Endometrial microvascular endothelial cells (primary cell): ENCODE measurements around the gene ACVR1. TPM values are rescaled to one million over a fixed set of nuclear protein-coding genes. Genes with fewer than 3 reads are reported as not detected.
"Not testable (repeated sequence)": the region's sequence is repeated elsewhere in the genome, so short reads cannot be mapped to it uniquely, and the experiment has no call there.

ENCODE experiments used
- in situ Hi-C: cut with HindIII; loops from 2 replicates; pipeline ENCODE4 v1.10.0; 2017; ENCODE audit warnings: low sequenced_read_pairs, low pct_unique_long_range_greater_than_20kb; ENCODE audit errors: inconsistent ontology term
- total RNA-seq: library from RNA; depleted of rRNA; stranded (reverse); fragments of >200 nt; gene quantifications from one replicate; pipeline ENCODE4 v1.2.3, GENCODE V29; 2015; ENCODE audit errors: inconsistent ontology term

ACVR1 gene
- total RNA-seq, 1 donor from 2014 or later = 21.8 TPM

DNA sequence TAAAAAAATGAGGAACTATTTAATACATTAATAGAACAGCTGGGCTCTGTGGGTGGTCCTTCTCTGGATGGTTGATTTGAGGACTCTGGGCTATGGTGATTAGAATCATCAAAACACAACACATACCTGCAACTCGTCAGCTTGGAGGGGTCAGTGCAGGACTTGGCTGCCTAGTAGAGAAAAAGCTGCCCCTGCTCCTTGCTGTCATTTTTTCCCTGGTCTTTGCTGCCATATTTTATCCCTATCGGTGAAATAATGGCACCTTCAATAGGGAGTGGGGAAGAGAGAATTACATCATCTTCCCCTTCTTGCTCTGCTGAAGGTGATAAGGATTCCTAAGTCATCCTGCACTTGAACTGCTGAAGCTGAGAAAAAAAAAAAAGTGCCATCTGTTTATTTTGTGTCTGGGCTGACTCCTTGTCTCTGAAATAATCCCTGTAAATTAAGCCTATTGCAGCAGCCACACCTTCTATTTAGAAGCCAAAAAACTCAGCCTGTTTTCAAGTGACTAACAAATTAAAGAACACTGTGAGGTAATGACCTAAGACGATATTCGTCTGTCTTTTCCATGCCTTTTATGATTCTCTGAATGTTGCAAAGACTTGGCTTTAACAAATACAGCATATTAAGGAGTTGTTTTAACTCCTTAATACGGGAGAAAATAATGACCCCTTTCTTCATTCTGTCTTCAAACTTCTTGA lies 89.3 kb downstream of the ACVR1 start:
- in situ Hi-C loops = no loop called here

DNA sequence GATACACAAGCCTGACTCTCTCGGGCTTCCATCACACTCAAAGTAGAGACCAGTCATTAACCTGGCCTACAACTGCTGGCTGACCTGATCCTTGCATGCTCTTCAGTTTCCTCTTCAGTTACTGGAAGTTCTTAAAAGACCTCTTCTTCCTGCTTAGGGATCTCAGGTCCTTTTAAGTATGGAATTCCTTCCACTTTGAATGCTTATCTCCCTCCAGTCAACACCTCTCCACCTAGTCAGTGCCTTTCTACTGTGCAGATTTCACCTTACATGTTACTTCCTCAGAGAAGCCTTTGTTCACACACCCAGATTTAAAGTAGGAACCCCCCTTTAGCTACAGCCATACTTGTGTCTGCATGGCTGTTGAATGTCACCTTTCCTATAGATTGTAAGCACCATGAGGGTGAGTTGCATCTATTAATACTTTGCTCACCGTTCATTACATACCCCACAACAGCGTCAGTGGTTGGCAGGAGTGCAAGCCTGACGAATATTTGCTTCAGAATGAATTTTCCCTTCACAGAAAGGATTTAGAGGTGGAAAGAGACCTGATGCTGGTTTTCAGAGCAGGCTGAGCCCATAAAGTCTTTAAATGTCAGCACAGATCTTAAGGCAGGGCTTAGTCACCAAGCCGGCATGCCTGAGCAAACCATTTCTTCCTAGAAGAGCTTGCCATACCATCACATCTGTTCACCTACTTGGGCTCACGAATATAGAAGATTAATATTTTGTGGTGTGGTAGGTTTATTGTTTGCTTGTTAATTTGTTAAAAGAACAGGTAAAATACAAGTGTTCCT lies 90.1 kb downstream of the ACVR1 start:
- in situ Hi-C loops = no loop called here

GRCh38 chr2:157785200-157785599 lies 90.9 kb downstream of the ACVR1 start:
- in situ Hi-C loops = no loop called here

DNA sequence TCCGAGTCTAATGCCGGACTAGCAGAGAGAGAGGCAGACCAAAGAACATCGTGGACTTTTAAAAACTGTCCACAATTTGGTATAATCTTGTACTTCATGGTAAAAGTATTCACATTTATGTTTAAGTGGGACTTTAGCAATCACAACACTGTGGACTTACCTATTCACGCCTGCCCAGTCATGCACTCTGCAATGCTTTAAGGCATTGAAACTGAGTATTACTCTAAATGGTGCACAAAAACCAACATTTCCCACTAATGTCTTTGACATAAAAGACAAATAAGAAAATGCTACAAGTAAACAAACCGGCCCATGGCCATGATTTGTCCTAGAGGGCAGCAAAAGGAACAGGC lies 91.3 kb downstream of the ACVR1 start:
- in situ Hi-C loops = no loop called here

DNA sequence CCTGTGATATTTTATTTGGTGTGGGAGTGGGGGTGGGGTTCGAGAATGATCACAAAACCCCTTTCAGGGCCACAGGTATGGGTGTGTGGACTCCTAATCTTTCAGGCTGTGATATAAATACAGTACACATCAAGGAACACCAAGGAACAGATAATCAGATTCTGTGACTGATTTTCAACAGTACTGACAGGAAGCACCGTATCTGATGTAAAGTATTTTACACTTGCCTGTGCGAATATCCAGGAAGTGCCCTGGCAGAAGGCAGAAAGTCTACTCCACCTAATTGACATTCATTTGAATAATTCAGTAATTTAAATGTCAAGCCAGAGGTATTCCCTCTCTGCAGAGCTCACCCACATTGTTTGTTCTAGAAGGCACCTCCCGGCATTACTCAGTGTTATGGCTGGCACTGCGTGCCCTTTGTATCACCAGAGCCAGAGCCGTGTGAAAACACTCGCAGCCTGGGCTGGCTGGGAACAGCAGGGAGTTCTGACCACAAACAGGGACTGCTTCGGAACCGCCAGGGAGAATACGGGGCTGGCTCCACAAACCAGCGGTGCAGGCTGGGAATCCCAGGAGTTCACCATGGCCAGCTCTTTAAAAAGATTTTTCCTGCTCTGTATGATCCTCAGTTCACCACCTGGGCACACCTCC lies 91.8 kb downstream of the ACVR1 start:
- in situ Hi-C loops = no loop called here

- in situ Hi-C loops = no loop called here
These were observed 92.9 kb downstream of the ACVR1 start for GRCh38 chr2:157783245-157783644.

GRCh38 chr2:157782057-157782845 lies 93.9 kb downstream of the ACVR1 start:
- in situ Hi-C loops = no loop called here

GRCh38 chr2:157780211-157780610 lies 95.9 kb downstream of the ACVR1 start:
- in situ Hi-C loops = no loop called here

DNA sequence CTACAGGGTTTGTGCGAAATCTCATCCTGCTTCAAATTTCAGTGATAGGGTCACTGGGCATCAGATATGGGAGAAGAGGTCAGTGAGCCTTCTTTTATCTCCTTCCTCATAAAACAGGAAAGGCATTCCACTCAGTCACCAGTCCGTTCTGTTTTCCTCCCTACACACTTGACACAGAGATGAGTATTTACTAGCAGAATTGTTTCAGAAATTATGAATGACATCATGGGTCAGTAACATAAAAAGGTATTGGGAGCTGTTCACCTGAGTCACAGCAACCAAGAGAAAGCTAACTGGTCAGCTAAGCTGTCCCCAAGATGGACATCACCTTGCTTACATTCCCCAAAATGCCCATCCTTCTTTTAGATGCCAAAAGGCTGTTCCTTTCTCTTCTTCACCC lies 96.3 kb downstream of the ACVR1 start:
- in situ Hi-C loops = loop anchor here (5.0 kb wide), 1 partner anchor 98 kb away; the partner anchor contains the start of gene ACVR1

DNA sequence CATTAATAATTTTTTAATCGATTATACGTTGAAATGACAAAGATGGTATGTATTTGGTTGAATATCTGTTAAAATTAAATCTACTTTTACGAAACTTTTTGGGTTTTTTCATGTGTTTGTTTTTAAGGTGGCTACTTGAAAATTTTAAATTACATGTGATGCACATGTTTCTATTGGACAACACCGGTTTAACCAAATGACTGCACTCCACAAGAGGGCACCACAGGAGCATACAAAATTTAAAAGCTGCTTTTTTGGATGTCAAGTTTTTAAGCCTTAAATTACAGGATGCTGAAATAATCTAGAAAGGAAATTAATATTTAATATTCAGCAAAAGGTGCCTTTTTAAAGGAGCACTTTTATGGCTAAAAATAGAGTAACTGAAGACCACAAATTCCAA lies 98.7 kb downstream of the ACVR1 start:
- in situ Hi-C loops = loop anchor here (5.0 kb wide), 1 partner anchor 100 kb away; the partner anchor contains the start of gene ACVR1

- in situ Hi-C loops = no loop called here
These were observed 104.9 kb downstream of the ACVR1 start for GRCh38 chr2:157771234-157771633.

DNA sequence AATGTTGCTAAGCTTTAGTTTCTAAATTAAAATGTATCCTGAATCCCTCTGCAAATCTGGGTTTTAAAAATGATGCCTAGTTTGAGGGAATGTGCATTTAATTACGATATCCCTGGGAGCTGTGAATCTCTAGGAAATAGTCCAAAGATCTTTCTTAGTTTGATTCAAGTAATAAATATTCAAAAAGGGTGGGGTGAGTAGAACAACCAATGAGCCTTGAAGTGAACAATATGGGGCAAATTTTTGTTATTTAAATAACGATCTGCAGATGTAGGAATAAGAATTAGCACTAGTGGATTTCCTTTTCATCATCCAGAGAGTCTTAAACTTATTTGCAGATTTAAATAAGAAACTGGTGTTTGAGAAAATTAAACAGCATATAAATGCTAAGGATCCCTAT lies 106.3 kb downstream of the ACVR1 start:
- in situ Hi-C loops = no loop called here

GRCh38 chr2:157764386-157764785 lies 111.7 kb downstream of the ACVR1 start:
- in situ Hi-C loops = no loop called here

- in situ Hi-C loops = no loop called here
These were observed 114.6 kb downstream of the ACVR1 start for GRCh38 chr2:157761520-157761919.

GRCh38 chr2:157760949-157761348 lies 115.2 kb downstream of the ACVR1 start:
- in situ Hi-C loops = no loop called here

GRCh38 chr2:157759855-157760254 lies 116.3 kb downstream of the ACVR1 start:
- in situ Hi-C loops = no loop called here

- in situ Hi-C loops = no loop called here
These were observed 117.5 kb downstream of the ACVR1 start for GRCh38 chr2:157758586-157758985.

DNA sequence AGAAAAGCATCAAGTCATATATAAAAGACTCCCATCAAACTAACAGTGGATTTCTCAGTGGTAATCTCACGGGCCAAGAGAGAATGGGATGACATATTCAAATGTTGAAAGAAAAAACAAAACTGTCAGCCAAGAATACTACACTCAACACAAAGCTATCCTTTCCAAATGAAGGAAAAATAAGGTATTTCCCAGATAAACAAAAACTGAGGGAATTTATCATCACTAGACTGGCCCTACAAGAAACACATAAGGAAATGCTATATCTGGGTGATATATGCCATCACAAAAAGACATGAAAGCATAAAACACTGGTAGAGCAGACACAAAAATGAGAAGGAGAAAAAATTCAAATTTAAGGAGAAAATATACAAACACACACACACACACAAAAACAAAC lies 118.6 kb downstream of the ACVR1 start:
- in situ Hi-C loops = no loop called here

DNA sequence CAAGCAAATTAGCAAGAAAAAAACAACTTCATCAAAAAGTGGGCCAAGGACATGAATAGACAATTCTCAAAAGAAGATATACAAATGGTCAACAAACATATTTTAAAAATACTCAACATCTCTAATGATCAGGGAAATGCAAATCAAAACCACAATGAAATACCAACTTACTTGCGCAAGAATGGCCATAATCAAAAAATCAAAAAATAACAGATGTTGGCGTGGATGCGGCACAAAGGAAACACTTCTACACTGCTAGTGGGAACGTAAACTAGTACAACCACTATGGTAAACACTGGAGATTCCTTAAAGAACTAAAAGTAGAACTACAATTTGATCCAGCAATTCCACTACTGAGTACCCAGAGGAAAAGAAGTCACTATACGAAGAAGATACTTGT lies 119.7 kb downstream of the ACVR1 start:
- in situ Hi-C loops = not testable (repeated sequence)
